HL-60/S4 treated with phorbol 12-myristate 13-acetate at 8.2 ng/mL for 4 days and 3 days (cell line): ENCODE results near the gene ACSF3.

ENCODE experiments used
- in situ Hi-C: fragments of 300-500 bp; cut with MboI; formaldehyde crosslinking; loops from 2 replicates; pipeline ENCODE4 v1.15.0; 2022; ENCODE audit warnings: low sequenced_read_pairs

The ACSF3 gene

GRCh38 chr16:89123001-89123830 lies 29.6 kb downstream of the ACSF3 start:
- in situ Hi-C loops, result no loop called here

- in situ Hi-C loops, result no loop called here
These were observed 30.1 kb downstream of the ACSF3 start for GRCh38 chr16:89123831-89124100.

GRCh38 chr16:89129378-89129777 lies 35.7 kb downstream of the ACSF3 start:
- in situ Hi-C loops, result no loop called here

- in situ Hi-C loops, result no loop called here
These were observed 36.8 kb downstream of the ACSF3 start for GRCh38 chr16:89130448-89130847.

- in situ Hi-C loops, result no loop called here
These were observed 38.1 kb downstream of the ACSF3 start for GRCh38 chr16:89131783-89132182.

GRCh38 chr16:89132194-89133005 lies 38.7 kb downstream of the ACSF3 start:
- in situ Hi-C loops, result no loop called here

- in situ Hi-C loops, result no loop called here
These were observed 39.9 kb downstream of the ACSF3 start for GRCh38 chr16:89133457-89134127.

- in situ Hi-C loops, result no loop called here
These were observed 40.6 kb downstream of the ACSF3 start for GRCh38 chr16:89134269-89134668.

GRCh38 chr16:89135166-89135565 lies 41.5 kb downstream of the ACSF3 start:
- in situ Hi-C loops, result no loop called here

- in situ Hi-C loops, result no loop called here
These were observed 42.5 kb downstream of the ACSF3 start for GRCh38 chr16:89135971-89136765.

GRCh38 chr16:89136931-89137330 lies 43.3 kb downstream of the ACSF3 start:
- in situ Hi-C loops, result no loop called here

- in situ Hi-C loops, result no loop called here
These were observed 44.2 kb downstream of the ACSF3 start for GRCh38 chr16:89137666-89138512.

GRCh38 chr16:89138513-89138795 lies 44.8 kb downstream of the ACSF3 start:
- in situ Hi-C loops, result no loop called here

- in situ Hi-C loops, result no loop called here
These were observed 45.3 kb downstream of the ACSF3 start for GRCh38 chr16:89138843-89139520.

GRCh38 chr16:89139907-89140361 lies 46.3 kb downstream of the ACSF3 start:
- in situ Hi-C loops, result no loop called here

GRCh38 chr16:89140401-89140800 lies 46.7 kb downstream of the ACSF3 start:
- in situ Hi-C loops, result no loop called here

- in situ Hi-C loops, result no loop called here
These were observed 47.6 kb downstream of the ACSF3 start for GRCh38 chr16:89140981-89141883.

GRCh38 chr16:89141884-89142267 lies 48.2 kb downstream of the ACSF3 start:
- in situ Hi-C loops, result no loop called here
